H1 (cell line): ENCODE measurements around the gene NHEJ1. TPM values are rescaled to one million over a fixed set of nuclear protein-coding genes. Genes with fewer than 3 reads are reported as not detected.

ENCODE experiments used
- CTCF ChIP-seq, 3 experiments: IDR thresholded peaks; 1 replicate in 2 of 3; 2 replicates in 1 of 3; pipeline versions ENCODE4 v1.5.1 to v1.6.1; 2011; ENCODE audit warnings: low read length in 3 of 3, mild to moderate bottlenecking in 3 of 3, inconsistent platforms in 2 of 3, low read depth in 1 of 3, moderate library complexity in 1 of 3; ENCODE audit not compliant: insufficient read depth in 1 of 3; ENCODE audit errors: control extremely low read depth in 1 of 3
- polyA plus RNA-seq, 7 experiments: library from polyadenylated mRNA; depleted of rRNA in 3 of 7; stranded (reverse) in 5 of 7; unstranded in 2 of 7; fragments of >200 nt in 5 of 7; fragments of 200-250 nt in 2 of 7; gene quantifications; 1 replicate in 5 of 7; 2 replicates in 1 of 7; 4 replicates in 1 of 7; pipeline versions ENCODE4 v1.2.1 to v1.2.3, GENCODE V29; 2011 to 2013; ENCODE audit warnings: missing spikeins in 2 of 7, mixed read lengths in 2 of 7
- total RNA-seq: library from RNA; stranded (reverse); fragmentation: NEBNext Ultra II Directional; extraction: Animal tissue kit (Norgen Biotek cat#: 25700); gene quantifications from 2 replicates; pipeline ENCODE4 v1.2.1, GENCODE V29; 2021

NHEJ1 gene
- total and polyA plus RNA-seq, 2 of the 8 experiments (the other 6 are each of a cell fraction or from before 2014, with no cell fraction given) = 22.7 to 24.1 TPM

- TF ChIP-seq CTCF (IDR thresholded peaks at IDR 0.05; ENCODE audit: control extremely low read depth in 1 of 3, insufficient read depth in 1 of 3, low read depth in 1 of 3, low read length in 3 of 3) = no peak
These were observed 14.2 kb upstream of the NHEJ1 start (continued) for GRCh38 chr2:219174801-219175200.
